Right lobe of liver (tissue), 6 donors: Measurements from ENCODE around the gene GCNT1. TPM values are rescaled to one million over a fixed set of nuclear protein-coding genes. Genes with fewer than 3 reads are reported as not detected.

Experiments used
- ATAC-seq, 4 donors: fragments of 200-7000 bp; cut with Tn5 transposase; one replicate each; pipeline ENCODE4 v1.9.1; 2020; ENCODE audit warnings: mild to moderate bottlenecking in 4 of 4, moderate library complexity in 4 of 4
- DNase-seq, 3 donors: peaks; one replicate each; pipeline ENCODE4 v3.0.0-alpha.2; 2020
- H3K27ac ChIP-seq, 3 donors: fragments of 200-600 bp; one replicate each; pipeline ENCODE4 v1.8.0; 2022
- H3K27me3 ChIP-seq, 2 donors: fragments of 200-600 bp; one replicate each; pipeline ENCODE4 v1.8.0; 2022
- H3K36me3 ChIP-seq, 4 donors: fragments of 200-600 bp; sonication (generic) in 1 of 4; one replicate each; pipeline versions ENCODE4 v1.5.1 to v1.8.0; 2017 to 2022; ENCODE audit warnings: control low read depth in 1 of 4
- H3K4me1 ChIP-seq, 4 donors: fragments of 200-600 bp; sonication (generic) in 1 of 4; one replicate each; pipeline versions ENCODE4 v1.5.1 to v1.8.0; 2017 to 2022; ENCODE audit warnings: control low read depth in 1 of 4
- H3K4me3 ChIP-seq, 3 donors: fragments of 200-600 bp; one replicate each; pipeline ENCODE4 v1.8.0; 2022
- H3K9me3 ChIP-seq, 4 donors: fragments of 200-600 bp; sonication (generic) in 1 of 4; one replicate each; pipeline versions ENCODE4 v1.5.1 to v1.8.0; 2017 to 2022; ENCODE audit warnings: control low read depth in 1 of 4
- POLR2A ChIP-seq: fragments of 450-650 bp; IDR thresholded peaks from one replicate; pipeline ENCODE4 v1.6.1; 2017; ENCODE audit warnings: antibody characterized with exemption, mild to moderate bottlenecking
- WGBS: methylation state at CpG from one replicate; pipeline ENCODE4 v1.1.6; 2018; ENCODE audit warnings: low coverage, low lambda C conversion rate; ENCODE audit not compliant: insufficient coverage; ENCODE audit errors: missing lambda C conversion rate; 5-methylcytosine and 5-hydroxymethylcytosine counted together
- intact Hi-C, 2 donors: fragments of 100-400 bp; cut with DNase I; formaldehyde crosslinking; loops; one replicate each; pipeline versions ENCODE4 v1.11.2 to v1.14.1; 2022
- total RNA-seq, 6 experiments: library from RNA; depleted of rRNA in 2 of 6; stranded (reverse); fragments of >200 nt in 2 of 6; fragmentation: NEBNext Ultra II Directional in 3 of 6; extraction: Animal tissue kit (Norgen Biotek cat#: 25700) in 3 of 6; gene quantifications; one replicate each; pipeline versions ENCODE4 v1.1.0 to v1.2.4, GENCODE V29; 2016 to 2023
- TF ChIP-seq, protein P1 (sequence below), 4 donors: fragments of 200-600 bp in 3 of 4; fragments of 450-650 bp in 1 of 4; IDR thresholded peaks; one replicate each; pipeline versions ENCODE4 v1.5.1 to v1.8.0; 2016 to 2022; ENCODE audit warnings: antibody characterized with exemption in 4 of 4, mild to moderate bottlenecking in 2 of 4
- donor health status: DM: no; HTN: yes; CAD: no.
- donor health status: DM: no; HTN: no; CAD: no.
- donor health status: DM: no; HTN: no; CAD: no.
- donor health status: DM: no; HTN: yes; CAD: no.
- donor health status: DM: no; HTN: yes; CAD: no.

GCNT1 gene
- total RNA-seq, 6 experiments from 2014 or later: 1.1 to 3.6 (median 2.7) TPM

DNA sequence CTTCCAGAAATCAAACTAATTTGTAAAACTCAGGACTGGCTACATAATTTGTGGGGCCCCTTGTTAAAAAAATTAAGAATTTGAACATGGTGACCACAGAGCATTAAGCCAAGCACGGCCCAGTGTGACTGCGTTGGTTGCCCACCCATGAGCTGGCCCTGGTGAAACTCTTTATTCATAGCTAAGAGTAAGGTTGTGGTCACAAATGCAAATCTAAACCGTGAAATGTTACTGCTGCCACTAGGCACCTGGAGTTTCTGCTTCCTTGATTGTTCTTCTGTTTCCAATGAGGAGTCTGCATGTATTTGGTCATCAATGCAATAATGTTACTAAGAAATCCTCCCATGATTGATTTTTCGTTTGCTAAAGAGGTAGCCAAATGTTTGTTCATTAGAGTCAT, 4.2 kb downstream of the GCNT1 start:
- Histone ChIP-seq H3K27ac (no peak overlapping the region), H3K36me3 (no peaks in the 10 kb centered on the region), H3K4me3 (no peak overlapping the region), H3K4me1 (peaks cover 0 to 16% (median 5%) of the 10 kb centered on the region in 4 donors), H3K27me3 (no peaks in the 10 kb centered on the region), H3K9me3 (no peaks in the 10 kb centered on the region)
- ATAC-seq: no peak
- 75% methylated on average over 2 of the region's 4 CpGs for WGBS
- DNase-seq: no peak
- intact Hi-C loops: no loop called here
- TF ChIP-seq, protein P1, sequence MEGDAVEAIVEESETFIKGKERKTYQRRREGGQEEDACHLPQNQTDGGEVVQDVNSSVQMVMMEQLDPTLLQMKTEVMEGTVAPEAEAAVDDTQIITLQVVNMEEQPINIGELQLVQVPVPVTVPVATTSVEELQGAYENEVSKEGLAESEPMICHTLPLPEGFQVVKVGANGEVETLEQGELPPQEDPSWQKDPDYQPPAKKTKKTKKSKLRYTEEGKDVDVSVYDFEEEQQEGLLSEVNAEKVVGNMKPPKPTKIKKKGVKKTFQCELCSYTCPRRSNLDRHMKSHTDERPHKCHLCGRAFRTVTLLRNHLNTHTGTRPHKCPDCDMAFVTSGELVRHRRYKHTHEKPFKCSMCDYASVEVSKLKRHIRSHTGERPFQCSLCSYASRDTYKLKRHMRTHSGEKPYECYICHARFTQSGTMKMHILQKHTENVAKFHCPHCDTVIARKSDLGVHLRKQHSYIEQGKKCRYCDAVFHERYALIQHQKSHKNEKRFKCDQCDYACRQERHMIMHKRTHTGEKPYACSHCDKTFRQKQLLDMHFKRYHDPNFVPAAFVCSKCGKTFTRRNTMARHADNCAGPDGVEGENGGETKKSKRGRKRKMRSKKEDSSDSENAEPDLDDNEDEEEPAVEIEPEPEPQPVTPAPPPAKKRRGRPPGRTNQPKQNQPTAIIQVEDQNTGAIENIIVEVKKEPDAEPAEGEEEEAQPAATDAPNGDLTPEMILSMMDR (IDR thresholded peaks at IDR 0.05): no peak
- TF ChIP-seq POLR2A: no peak

DNA sequence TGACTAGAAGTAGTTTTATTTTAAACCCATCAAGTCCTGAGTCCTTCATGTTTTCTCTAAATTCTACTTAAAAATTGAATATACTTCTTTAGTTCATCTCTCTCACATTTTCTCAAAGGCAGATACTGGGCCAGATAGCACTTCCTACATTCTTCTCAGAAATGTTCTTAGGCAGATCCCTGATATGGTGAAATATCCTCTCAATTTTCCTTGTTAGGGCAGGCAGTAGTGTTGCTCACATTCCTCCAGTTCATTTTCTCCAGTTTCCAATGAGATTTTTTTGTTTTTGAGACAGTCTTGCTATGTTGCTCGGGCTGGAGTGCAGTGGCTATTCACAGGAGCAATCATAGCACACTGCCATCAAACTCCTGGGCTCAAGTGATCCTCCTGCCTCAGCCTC, 5.7 kb downstream of the GCNT1 start:
- no peaks in the 10 kb centered on the region for H3K27me3 ChIP-seq
- H3K4me1 ChIP-seq: peaks cover 0 to 3% (median under 1%) of the 10 kb centered on the region in 4 donors
- 100% methylated on average over 1 of the region's 1 CpG for WGBS
- TF ChIP-seq, protein P1 (IDR thresholded peaks at IDR 0.05): no peak
- TF ChIP-seq POLR2A: no peak
- no peaks in the 10 kb centered on the region for H3K9me3 ChIP-seq
- H3K36me3 ChIP-seq: no peaks in the 10 kb centered on the region
- H3K4me3 ChIP-seq: no peak overlapping the region
- no peak for ATAC-seq
- DNase-seq: no peak
- H3K27ac ChIP-seq: no peak overlapping the region
- intact Hi-C loops: no loop called here

DNA sequence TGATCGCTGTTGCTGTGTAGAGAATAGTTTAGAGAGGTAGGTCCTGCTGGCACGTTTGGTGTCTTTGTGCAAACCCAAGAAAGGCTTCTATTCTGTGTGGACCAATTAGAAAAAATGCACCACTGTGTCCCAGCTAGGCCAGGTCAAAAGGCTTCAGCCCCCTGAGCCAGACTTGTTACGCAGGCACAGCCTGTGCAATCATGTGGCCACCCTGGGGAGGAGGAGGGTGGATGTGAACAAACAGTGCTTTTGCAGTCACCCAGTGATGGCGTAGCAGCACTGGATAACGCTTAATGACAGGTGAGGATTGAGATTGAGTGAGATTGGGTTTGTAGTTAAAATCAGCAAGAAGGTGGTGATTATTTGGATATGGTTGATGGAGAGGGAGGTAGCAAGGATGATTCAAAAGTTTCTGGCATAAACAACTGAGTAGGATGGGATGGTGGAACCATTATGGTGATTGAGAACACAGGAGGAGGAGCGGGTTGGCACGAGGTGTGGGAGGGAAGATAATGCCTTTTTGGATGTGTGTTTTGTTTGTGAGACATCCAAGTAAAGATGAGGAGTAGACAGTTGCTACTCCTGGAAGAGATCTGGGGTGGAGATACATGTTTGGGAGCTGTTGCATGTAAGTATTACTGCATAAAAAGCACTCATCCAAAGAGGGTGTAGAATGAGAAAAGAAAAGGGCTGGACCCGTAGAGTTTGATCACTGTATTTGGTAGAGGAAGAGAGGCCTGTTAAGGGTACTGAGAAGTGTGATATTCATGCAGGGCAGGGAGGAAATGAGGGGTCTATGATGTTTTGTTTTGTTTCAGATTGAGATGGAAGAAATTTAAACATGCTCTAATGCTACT, 6.7 kb downstream of the GCNT1 start:
- H3K27ac ChIP-seq: no peak overlapping the region
- intact Hi-C loops: no loop called here
- WGBS: 81% methylated on average over 8 of the region's 8 CpGs
- no peaks in the 10 kb centered on the region for H3K36me3 ChIP-seq
- ATAC-seq: no peak
- DNase-seq: no peak
- no peaks in the 10 kb centered on the region for H3K4me1 ChIP-seq
- no peaks in the 10 kb centered on the region for H3K9me3 ChIP-seq
- no peak overlapping the region for H3K4me3 ChIP-seq
- TF ChIP-seq, protein P1 (IDR thresholded peaks at IDR 0.05): no peak
- no peak for TF ChIP-seq POLR2A
- no peaks in the 10 kb centered on the region for H3K27me3 ChIP-seq

DNA sequence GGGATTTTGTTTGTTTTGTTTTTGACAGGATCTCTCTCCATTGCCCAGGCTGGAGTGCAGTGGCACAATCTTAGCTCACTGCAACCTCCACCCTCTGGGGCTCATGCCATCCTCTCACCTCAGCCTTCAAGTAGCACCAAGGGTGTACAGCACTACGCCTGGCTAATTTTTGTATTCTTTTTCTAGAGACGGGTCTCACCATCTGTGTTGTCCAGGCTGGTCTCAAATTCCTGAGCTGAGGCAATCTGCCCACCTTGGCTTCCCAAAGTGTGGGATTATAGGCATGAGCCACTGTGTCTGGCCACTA, 7.3 kb downstream of the GCNT1 start:
- intact Hi-C loops: no loop called here
- H3K9me3 ChIP-seq: no peaks in the 10 kb centered on the region
- no peaks in the 10 kb centered on the region for H3K36me3 ChIP-seq
- TF ChIP-seq, protein P1 (IDR thresholded peaks at IDR 0.05): no peak
- no peak for TF ChIP-seq POLR2A
- DNase-seq (no peak), ATAC-seq (no peak)
- no peaks in the 10 kb centered on the region for H3K27me3 ChIP-seq
- 62% methylated on average over 2 of the region's 2 CpGs for WGBS
- H3K4me1 ChIP-seq: no peaks in the 10 kb centered on the region
- no peak overlapping the region for H3K4me3 ChIP-seq
- no peak overlapping the region for H3K27ac ChIP-seq
